ENCODE measurements around the gene LTBP1. TPM values are rescaled to one million over a fixed set of nuclear protein-coding genes. Genes with fewer than 3 reads are reported as not detected.
"Not testable (repeated sequence)": the region's sequence is repeated elsewhere in the genome, so short reads cannot be mapped to it uniquely, and the experiment has no call there.

Gene LTBP1
- total RNA-seq, 1 donor from 2014 or later = 205 TPM

DNA sequence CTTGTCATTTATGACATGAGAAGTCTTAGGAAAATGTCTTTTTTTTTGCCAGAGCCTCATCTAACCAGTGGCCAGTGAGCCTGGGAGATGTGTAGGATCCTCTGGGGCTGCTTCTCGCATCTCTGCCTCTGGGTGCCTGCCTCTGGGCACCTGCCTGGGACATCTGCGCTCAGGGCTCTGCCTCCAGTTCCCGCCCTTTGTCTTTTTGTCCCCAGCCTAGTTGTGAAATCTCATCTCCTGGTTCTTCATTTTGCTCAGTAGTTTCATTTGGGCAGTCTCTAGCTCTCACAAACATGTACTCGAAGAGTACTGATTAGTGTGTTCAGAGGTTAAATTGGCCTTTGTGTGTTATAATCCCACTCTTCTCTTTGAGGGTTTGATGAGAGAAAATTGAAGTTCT, 92.0 kb downstream of the LTBP1 start:
- DNase-seq (ENCODE audit: low spot score) = no peak

DNA sequence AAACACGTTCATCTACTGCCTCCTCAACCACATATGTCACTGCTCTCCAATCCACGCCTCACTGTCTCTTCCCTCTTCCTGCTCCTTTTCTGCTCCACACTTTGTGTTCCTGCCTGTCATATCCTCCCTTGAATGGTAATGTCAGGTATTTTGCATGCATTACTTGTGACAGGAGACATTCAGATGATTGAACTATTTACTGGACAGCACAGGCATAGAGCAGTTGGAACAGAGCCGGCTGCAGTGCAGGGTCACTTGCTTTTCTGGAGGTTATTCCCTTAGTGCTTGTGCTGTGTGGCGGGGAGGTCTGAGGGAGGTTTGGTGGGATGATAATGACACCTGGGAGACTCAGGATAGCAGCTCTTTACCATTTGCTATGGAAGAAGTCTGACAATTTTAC, 93.8 kb downstream of the LTBP1 start:
- DNase-seq (ENCODE audit: low spot score) = no peak

DNA sequence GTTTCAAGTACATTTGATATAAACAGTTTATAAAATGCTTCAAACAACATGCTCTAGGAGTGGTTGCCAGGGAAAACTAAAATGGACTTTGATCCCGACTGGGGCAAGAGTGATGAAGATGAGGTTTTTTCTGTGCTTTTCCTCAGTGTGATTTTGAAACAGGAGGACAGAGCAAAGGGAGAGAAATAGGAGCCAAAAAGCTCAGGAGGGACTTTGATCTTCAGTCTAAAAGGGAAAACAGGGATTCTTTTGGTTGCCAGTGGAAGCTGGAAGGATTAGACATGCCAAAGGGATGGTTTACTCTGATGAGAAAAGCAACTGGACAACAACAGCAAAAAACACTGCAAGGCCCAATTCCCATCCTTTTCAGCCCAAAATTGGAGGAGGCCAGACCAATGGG, 95.5 kb downstream of the LTBP1 start:
- no peak for DNase-seq (ENCODE audit: low spot score)

DNA sequence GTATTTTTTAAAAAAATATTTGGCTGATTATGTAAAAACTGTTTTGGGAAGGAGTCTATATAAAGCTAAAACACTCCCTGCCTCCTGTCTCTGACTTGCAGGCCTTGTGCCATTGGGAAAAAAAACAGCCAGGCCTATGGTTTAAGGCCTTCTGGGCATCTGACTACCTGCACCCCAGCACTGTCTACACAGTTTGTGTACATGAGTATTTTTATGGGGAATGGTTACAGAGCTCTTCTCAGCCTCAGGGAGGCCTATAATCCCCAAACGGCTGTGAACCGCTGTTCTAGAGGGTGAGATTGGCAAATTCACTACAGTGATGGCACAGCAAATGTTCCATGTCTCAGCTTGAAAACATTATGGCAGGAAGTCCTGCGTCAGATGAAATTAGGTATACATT, 96.1 kb downstream of the LTBP1 start:
- no peak for DNase-seq (ENCODE audit: low spot score)

DNA sequence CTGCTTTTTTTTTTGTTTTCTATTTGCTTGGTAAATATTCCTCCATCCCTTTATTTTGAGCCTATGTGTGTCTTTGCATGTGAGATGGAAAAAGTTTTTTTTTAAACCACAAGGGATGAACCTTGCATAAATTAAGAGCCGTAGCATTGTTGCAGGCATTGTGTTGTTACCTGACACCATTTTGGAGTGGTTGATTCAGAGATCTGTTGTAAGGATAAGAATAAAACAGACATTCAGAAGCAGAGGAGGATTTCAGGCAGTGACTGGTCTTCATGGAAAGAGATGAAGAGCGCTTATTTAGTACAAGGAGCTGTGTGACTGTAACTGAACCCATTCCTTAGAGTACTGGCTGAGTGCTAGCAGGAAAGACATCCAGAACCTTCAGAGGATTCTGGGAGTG, 101.2 kb downstream of the LTBP1 start:
- no peak for DNase-seq (ENCODE audit: low spot score)

DNA sequence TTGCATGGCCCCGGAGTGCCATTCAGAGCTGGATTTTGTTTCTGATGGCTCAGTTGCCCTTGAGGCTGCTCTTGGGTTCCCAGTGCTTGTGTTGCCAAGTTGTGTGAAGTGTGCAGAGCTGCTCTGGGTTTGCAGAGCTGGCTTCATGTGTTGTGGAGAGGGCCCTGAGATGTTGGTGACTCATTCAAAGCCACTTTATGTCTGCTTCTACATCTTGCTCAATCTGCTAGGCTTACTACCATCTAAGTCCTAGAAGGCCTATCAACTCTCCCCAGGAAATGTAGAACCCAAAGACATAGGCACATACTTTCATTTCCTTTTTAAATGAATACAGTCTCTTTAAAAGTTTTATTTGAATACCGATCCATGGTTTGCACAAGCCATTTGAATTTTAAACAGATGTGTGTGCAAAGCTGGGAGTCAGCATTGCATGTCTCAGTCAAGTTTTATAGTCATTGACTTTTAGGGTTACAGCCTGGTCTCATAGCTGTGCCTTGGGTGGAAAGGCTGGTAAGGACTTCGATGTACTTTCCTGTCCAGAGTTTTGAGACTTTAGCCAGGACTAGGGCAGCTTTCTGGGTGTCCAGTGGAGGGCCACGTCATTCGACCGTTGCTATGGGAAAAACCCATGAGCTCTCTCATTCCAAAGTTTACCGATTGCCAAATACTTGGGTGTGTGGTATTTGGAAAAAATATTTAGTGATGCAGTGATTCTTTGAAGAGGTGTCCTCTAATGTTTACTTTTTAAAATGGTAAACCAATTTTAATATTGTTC, 105.0 kb downstream of the LTBP1 start:
- DNase-seq (ENCODE audit: low spot score) = no peak

DNA sequence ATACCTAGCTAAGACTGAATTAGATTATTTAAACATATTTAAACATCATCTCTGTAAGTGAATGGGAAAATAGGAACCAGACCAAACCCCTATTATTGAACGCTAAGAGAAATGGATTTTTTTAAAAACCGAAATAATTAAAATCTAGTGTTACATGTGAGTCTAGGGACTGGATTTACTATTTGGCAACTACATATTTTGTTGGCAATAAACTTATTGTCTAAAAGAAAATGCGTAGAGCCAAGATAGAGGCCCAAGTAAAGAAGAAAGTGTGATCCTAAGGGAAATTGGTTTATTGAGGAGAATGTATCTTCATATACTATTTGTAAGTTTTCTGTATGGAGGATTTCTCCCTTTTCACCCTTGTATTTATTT, 105.6 kb downstream of the LTBP1 start:
- DNase-seq (ENCODE audit: low spot score) = no peak

DNA sequence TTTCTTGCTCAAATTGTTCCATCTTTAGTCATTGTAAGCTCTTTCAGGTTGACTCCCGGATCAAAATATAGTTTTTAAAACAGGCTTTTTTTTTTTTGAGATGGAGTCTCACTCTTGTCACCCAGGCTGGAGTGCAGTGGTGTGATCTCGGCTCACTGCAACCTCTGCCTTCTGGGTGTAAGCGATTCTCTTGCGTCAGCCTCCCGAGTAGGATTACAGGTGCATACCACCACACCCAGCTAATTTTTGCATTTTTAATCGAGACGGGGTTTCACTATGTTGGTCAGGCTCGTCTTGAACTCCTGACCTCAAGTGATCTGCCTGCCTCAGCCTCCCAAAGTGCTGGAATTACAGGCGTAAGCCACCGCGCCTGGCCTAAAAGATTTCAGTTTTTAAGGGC, 106.0 kb downstream of the LTBP1 start:
- not testable (repeated sequence) for DNase-seq (ENCODE audit: low spot score)

DNA sequence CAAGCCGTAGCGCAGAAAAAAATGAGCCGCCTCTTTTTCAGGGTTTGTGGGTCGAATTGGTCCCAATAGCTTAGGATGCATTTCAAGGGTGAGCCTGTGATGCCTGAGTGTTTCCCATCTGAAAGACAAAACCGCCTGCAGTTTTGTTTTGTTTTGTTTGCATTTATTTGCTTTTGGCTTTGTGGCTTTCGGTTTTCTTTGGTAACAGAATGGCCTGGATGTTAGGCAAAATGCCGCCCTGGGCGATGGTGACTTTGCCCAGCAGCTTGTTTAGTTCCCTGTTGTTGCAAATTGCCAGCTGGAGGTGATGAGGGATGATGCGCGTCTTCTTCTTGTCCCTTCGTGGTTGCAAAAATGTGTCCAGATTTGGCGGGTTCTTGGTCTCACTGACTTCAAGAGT, 109.4 kb downstream of the LTBP1 start:
- no peak for DNase-seq (ENCODE audit: low spot score)

DNA sequence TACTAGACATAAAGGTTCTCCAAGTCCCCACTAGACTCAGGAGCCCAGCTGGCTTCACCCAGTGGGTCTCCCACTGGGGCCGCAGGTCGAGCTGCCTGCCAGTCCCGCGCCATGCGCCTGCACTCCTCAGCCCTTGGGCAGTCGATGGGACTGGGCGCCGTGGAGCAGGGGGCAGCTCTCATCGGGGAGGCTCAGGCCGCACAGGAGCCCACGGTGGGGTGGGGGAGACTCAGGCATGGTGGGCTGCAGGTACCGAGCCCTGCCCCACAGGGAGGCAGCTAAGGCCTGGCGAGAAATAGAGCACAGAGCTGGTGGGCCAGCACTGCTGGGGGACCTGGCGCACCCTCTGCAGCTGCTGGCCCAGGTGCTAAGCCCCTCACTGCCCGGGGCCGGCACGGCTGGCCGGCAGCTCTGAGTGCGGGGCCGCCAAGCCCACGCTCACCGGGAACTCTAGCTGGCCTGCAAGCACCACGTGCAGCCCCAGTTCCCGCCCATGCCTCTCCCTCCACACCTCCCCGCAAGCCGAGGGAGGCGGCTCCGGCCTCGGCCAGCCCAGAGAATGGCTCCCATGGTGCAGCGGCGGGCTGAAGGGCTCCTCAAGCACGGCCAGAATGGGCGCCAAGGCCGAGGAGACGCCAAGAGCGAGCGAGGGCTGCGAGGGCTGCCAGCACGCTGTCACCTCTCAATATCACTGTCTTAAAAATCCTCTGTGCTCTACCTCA, 110.7 kb downstream of the LTBP1 start:
- not testable (repeated sequence) for DNase-seq (ENCODE audit: low spot score)

DNA sequence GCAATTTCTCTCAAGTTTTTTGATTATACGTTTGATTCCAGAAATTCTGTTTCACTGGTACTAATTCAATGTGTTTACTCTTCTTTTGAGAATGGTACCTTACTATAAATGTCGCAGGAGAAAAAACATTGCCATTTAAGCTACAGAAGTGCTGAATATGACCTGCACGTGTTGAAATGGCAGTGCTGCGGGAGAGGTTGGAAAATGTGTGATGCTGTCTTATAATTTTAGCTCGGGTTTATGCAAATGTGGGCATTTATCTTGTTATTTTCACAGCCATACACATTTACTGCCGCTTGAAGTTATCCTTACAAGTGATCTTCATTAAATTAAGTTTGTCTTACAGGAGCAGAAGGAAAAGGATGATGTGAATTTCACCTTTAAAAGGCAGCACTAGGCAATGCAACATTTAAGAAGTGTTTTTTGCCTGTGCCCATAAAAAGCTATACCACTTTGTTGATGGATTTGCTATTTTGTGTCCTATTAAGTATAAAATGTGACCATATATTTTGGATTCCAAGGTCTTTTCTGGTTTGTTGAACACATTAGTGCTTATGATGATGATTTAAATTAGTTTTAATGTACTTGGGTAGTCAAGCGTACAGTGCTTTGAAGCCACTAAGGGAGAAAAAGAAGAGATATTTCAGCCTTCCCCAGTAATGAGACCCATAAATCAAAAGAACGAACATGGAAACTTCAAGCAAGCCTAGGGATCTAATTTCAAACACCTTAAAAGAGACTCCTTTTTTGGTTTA, 112.1 kb downstream of the LTBP1 start:
- DNase-seq (ENCODE audit: low spot score) = no peak

DNA sequence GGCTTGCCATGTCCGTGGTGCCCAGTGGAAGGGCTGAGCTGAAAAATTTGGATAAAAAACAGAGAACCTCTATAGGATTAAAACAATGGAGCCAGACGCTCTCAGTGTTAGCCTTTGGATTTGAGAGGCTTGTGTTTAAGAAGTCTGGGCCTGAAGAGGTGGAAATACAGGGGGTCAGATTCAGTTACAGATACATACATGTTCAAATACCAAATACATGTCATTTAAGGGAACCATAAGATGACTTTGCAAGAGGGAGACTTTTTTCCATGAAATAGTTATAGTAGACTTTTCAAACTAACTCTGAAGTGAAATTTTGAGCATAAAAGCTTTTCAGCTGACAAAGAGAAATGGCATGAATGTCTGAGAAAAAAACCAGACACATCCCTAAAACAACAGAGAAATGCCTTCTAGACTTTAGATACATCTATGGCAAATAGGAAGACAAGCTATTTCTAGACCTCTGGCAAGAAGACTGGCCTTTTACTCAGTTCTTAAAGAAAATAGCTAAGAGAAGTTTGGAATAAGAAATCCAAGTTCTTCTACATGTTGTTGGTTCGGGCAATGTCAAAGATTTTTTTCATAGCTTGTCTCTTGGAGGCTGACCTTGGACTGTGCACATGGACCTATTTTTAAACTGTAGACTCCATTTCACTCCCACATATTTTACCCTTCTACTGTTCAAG, 112.9 kb downstream of the LTBP1 start:
- no peak for DNase-seq (ENCODE audit: low spot score)

DNA sequence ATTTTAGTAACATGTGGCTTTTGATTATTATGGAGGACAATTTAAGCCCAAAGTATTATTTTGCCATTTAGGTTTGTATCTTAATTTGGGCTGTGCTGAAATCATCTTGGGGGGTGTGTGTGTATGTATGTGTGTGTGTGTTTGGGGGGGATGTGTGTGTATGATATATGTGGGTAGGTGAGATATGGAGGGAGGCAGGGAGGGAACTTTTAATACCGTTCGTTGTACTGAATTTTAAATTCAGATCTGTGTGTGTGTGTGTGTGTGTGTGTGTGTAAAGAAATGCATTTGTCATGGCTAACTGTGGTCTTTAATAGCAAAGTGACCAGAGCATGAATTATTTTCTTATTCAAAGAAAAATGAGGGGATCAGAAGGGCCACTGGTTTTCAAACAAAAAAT, 113.7 kb downstream of the LTBP1 start:
- DNase-seq (ENCODE audit: low spot score) = no peak

DNA sequence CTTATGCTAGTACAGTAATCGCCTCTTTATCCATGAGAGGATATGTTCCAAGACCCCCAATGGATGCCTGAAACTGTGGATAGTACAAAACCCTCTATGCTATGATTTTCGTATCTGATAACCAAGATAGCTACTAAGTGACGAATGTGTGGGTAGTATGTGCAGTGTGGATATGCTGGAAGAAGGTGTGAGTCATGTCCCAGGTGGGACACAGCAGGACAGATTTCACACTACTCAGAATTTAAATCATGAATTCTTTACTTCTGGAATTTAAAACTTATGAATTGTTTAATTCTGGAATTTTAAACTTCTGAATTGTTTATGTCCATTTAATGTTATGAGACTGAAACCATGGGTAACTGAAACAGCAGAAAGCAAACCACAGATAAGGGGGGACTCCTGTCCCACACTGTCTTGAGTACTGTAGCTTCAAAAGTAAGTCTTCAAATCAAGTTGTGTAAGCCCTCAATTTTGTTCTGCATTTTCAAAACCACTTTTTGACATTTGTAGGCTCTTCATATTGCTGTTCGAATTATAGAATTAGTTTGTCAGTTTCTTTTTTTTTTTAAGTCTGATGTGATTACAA, 116.0 kb downstream of the LTBP1 start:
- DNase-seq (ENCODE audit: low spot score) = no peak

DNA sequence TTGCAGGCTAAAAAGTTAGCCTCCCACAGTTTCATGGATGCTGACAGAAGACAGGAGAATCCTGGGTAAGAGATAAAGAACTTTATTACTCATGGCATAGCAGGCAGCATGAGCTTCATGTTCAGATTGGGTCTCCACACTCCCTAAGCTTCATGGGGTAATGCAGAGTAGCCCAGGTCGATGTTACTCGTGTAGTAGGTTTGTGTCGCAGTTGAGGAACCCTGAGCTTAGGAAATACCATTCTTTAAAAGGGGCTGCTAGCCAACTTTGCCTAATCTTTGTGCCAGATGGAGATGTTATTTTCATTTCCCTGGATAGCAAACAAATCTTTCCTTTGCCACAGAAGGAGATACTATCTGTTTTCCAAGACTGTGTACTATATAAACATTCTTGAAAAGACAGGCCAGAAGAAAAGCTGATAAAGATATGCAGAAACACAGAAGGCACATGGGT, 117.6 kb downstream of the LTBP1 start:
- DNase-seq (ENCODE audit: low spot score) = no peak

DNA sequence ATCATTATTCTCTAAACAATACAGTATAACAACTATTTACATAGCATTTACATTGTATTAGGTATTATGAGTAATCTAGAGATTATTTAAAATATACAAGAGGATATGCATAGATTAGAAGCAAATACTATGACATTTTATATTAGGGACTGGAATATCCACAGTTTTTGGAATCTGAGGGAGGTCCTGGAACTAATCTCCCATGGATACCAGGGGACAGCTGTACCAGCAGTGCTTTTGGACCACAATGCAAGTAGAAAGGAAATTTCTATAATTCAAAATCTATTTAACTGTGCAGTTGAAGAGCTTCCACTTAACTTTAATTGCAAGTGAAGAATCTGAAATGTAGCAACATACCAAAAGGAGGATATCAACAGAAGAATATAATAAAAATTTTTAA, 120.8 kb downstream of the LTBP1 start:
- no peak for DNase-seq (ENCODE audit: low spot score)

DNA sequence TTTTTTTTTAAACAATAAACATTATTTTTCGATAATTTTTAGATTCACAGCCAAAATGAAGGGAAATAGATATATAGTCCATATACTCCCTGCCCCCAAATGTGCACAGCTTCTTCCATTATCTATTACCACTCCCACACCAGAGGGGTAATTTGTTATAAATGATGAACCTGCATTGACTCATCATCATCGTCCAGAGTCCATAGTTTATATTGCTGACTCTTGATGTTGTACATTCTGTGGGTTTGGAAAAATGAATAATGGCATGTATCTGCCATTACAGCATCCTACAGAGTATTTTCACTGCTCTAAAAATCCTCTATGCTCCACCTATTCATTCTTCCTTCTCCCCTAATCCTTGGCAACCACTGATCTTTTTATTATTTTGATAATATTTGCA, 121.5 kb downstream of the LTBP1 start:
- DNase-seq (ENCODE audit: low spot score) = no peak

DNA sequence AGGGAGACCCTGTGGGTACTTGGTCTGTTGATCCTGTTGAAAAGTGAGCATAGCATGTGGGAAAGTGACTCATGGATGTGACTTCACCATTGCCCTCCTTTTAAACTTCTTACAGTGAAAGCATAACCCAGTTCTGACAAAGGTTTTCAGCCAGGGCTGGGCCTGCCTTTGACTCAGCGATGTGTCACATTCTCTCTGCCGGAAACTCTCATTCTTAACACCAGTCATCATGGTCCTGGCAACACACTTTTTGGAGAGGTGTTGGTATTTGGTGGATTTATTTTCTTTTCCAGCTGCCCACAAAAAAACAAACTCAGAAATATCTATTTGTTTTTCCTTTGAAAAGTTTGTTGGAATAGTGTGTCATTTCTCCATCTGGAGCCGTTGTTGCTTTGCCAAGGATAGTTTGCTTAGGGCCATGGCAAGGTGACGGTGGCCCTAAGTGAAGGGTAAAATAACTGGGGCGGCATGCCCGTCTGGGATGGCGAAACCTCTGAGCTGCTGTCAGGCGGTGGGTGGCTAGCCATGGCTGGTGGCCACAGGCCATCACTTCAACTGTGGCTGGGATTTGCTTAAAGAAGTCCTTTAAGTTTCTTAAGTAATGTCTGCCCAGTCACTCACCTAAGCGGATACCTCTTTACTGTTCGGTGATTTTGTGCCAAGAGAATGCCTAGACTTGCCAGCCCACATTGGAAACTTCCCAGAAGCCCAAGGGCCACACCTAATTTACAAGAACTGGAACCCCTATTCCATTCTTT, 123.3 kb downstream of the LTBP1 start:
- DNase-seq (ENCODE audit: low spot score) = peak; percentile 38

DNA sequence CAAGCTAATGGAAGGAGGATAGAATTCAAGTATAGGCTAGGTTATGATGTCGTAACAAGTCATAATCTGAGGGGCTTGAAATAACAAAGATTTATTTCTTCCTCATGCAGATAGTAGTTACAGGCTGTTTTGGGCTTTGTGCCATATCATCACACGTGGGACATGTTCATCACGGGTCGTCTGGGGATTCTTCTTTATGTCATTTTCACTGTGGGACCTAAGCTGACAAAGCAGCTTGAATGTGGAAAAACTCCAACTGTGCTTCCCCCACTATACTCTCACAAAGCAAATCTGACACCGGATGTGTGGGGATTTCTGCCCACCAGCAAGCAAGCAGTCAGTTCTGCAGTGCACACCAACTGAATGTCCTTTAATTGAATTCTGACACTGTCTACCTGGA, 124.8 kb downstream of the LTBP1 start:
- DNase-seq (ENCODE audit: low spot score) = no peak

DNA sequence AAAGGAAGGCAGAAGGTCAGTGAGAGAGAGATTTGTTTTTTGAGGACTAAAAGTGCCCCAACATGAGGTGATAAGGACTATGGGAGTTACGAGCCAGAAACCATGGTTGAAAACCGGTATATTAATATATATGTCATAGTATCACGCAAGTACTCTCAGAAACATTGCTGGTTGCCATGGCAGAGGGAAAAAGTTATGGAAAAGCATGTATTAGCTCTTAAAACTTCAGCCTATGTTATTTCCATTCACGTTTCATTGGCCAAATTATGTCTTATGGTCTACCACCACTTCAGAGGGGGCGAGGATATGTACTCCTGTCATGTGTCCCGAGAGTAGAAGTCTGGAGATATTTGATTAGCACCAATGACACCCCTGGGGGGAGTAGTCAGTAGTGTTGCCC, 125.9 kb downstream of the LTBP1 start:
- DNase-seq (ENCODE audit: low spot score) = no peak

DNA sequence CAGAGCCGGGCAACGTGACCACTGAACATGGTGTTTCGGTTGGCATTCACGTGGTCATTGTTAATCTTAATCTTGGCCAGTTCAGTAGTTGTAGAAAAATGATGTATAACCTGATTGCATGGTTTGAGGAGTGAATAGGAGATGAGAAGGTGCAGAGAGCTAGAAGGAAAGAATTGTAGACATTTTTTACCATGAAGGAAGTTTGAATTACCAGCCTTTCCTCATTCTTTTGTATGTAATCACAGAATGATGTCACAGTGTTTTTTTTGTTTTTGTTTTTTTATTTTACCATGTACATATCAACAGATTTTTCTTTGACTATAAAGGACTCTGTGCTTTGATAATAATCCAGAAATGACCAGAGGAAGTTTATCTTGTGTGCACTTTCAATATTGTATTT, 126.3 kb downstream of the LTBP1 start:
- DNase-seq (ENCODE audit: low spot score) = no peak
